Neural crest cell (in vitro differentiated cells): Measurements from ENCODE around the gene MMP17. TPM values are rescaled to one million over a fixed set of nuclear protein-coding genes. Genes with fewer than 3 reads are reported as not detected.

Source experiments
- DNase-seq: peaks from one replicate; pipeline ENCODE4 v3.0.0; 2021; ENCODE audit warnings: low read depth, mixed read lengths, low spot score
- H3K27ac Mint-ChIP-seq: one replicate; pipeline ENCODE4 v1.8.0; 2021; ENCODE audit warnings: mild to moderate bottlenecking, mixed read lengths; ENCODE audit not compliant: unreplicated experiment
- H3K27me3 Mint-ChIP-seq: 2 replicates; pipeline ENCODE4 v1.8.0; 2021; ENCODE audit warnings: low read depth, mild to moderate bottlenecking, mixed read lengths
- H3K36me3 Mint-ChIP-seq: 2 replicates; pipeline ENCODE4 v1.8.0; 2021; ENCODE audit warnings: low read depth, mild to moderate bottlenecking, mixed read lengths
- H3K4me1 Mint-ChIP-seq: 2 replicates; pipeline ENCODE4 v1.8.0; 2021; ENCODE audit warnings: mixed read lengths
- H3K4me3 Mint-ChIP-seq: one replicate; pipeline ENCODE4 v1.8.0; 2021; ENCODE audit warnings: mild to moderate bottlenecking, mixed read lengths
- H3K9me3 Mint-ChIP-seq: 2 replicates; pipeline ENCODE4 v1.8.0; 2021; ENCODE audit warnings: mixed read lengths
- total RNA-seq: library from RNA; stranded (reverse); gene quantifications from 2 replicates; pipeline ENCODE4 v1.2.1, GENCODE V29; 2021
- TF ChIP-seq, protein P1 (sequence below): fragments of 200-600 bp; sonication (generic); conservative IDR thresholded peaks from 2 replicates; pipeline ENCODE4 v1.5.0; 2021; ENCODE audit warnings: antibody characterized with exemption, mild to moderate bottlenecking

MMP17 gene
- total RNA-seq, 1 donor from 2014 or later: 90.9 TPM

GRCh38 chr12:131832321-131833231 is 4.4 kb downstream of the MMP17 start:
- DNase-seq: no peak

GRCh38 chr12:131833288-131833895 is 5.2 kb downstream of the MMP17 start:
- DNase-seq: no peak
- Mint-ChIP-seq H3K4me1 (peaks cover 6% of the 10 kb centered on the region), H3K36me3 (no peaks in the 10 kb centered on the region), H3K27me3 (peaks cover 31% of the 10 kb centered on the region), H3K4me3 (peak overlapping the region; percentile 76), H3K9me3 (no peaks in the 10 kb centered on the region), H3K27ac (no peak overlapping the region)
- TF ChIP-seq, protein P1, sequence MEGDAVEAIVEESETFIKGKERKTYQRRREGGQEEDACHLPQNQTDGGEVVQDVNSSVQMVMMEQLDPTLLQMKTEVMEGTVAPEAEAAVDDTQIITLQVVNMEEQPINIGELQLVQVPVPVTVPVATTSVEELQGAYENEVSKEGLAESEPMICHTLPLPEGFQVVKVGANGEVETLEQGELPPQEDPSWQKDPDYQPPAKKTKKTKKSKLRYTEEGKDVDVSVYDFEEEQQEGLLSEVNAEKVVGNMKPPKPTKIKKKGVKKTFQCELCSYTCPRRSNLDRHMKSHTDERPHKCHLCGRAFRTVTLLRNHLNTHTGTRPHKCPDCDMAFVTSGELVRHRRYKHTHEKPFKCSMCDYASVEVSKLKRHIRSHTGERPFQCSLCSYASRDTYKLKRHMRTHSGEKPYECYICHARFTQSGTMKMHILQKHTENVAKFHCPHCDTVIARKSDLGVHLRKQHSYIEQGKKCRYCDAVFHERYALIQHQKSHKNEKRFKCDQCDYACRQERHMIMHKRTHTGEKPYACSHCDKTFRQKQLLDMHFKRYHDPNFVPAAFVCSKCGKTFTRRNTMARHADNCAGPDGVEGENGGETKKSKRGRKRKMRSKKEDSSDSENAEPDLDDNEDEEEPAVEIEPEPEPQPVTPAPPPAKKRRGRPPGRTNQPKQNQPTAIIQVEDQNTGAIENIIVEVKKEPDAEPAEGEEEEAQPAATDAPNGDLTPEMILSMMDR: no peak

More at GRCh38 chr12:131832321-131833231, 4.4 kb downstream of the MMP17 start:
- peaks cover 33% of the 10 kb centered on the region for H3K27me3 Mint-ChIP-seq
- H3K27ac Mint-ChIP-seq: no peak overlapping the region
- TF ChIP-seq, protein P1: no peak
- no peaks in the 10 kb centered on the region for H3K9me3 Mint-ChIP-seq
- H3K4me1 Mint-ChIP-seq: peaks cover 6% of the 10 kb centered on the region
- H3K4me3 Mint-ChIP-seq: peak overlapping the region; percentile 76
- no peaks in the 10 kb centered on the region for H3K36me3 Mint-ChIP-seq

DNA sequence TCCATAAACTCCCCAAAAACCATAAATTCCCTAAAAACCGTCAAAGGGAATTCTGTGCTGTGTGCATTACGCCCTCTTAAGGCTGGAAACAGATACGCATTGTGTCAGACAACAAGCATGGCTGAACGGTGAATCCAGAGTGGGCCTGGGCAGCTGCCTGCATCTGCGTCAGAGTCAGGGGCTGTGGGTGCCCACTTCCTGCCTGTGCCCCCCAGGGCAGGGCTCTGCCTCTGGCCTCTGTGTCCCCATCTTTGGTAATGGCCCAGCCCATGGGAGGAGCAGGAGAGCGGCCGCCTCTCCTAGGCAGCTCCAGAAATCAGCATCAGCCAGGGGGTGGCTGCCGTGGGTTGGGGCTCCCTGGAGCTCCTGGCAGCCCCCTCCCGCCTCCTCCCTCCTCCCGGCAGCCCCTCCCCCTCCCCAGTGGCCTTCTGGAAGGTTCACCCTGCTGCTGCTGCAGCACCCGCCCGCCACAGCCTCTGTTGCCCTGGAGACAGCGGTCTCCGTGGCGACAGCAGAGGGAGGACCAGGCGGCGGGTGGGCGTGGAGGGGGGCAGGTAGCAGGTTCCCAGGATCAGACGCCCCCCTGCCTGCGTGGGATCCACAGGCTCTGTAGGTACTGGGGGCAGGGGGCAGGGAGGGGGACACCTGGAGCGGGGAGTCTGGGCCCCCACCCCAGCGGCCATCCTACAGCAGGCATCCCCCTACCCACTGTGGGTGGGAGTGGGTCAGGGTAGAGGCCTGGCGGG is 5.9 kb downstream of the MMP17 start:
- H3K27ac Mint-ChIP-seq: no peak overlapping the region
- TF ChIP-seq, protein P1: peak; percentile 56
- DNase-seq: no peak
- H3K4me3 Mint-ChIP-seq: peak overlapping the region; percentile 67
- peaks cover 6% of the 10 kb centered on the region for H3K4me1 Mint-ChIP-seq
- H3K9me3 Mint-ChIP-seq: no peaks in the 10 kb centered on the region
- H3K27me3 Mint-ChIP-seq: peaks cover 30% of the 10 kb centered on the region
- H3K36me3 Mint-ChIP-seq: no peaks in the 10 kb centered on the region

- Mint-ChIP-seq H3K4me3 (no peak overlapping the region), H3K9me3 (no peaks in the 10 kb centered on the region), H3K27me3 (peaks cover 21% of the 10 kb centered on the region), H3K4me1 (peaks cover 6% of the 10 kb centered on the region), H3K36me3 (no peaks in the 10 kb centered on the region), H3K27ac (no peak overlapping the region)
- DNase-seq: no peak
- TF ChIP-seq, protein P1: no peak
These were observed 6.8 kb downstream of the MMP17 start for GRCh38 chr12:131834798-131835615.
